ENCODE data around the gene SELENOO.

The SELENOO gene

DNA sequence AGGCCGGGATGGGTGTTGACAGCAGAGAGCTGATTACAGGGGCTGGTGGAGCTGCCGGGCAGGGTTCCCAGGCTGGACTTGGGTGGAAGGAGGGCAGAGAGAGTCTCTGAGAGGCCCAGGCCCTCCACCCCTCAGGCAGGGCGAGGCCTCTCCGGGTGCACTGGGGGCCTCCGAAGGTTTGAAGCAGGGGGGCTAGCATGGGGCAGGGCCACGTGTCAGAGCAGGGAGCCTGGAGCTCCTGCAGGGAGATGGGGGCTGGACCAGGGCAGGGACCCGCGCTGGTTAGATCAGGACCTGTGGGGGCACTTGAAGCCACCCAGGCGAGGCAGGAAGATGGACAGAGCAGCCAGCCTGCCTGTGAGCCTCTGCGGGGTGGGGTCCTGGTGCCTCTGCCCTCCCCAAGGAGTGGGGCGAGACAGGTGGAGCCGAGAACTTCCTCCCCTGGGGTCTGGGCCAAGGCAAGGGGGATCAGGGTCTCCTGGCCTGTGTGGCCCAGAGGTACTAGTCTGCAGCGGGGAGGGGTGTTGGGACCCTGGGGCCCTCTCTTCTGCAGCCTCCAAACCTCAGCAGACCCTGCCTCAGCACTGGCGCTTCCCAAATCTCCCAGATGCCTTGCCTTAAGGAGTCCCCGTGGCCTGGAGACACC is 29.4 kb upstream of the SELENOO start:
- no peaks in the 10 kb centered on the region for H3K79me2 ChIP-seq (ENCODE audit: insufficient read depth, low read length)
- H4K20me1 ChIP-seq (ENCODE audit: insufficient read depth, low read length) = no peaks in the 10 kb centered on the region
- no peak overlapping the region for H3K9ac ChIP-seq (ENCODE audit: low read depth, low read length)
- H3K4me2 ChIP-seq (ENCODE audit: insufficient read depth, low read length) = no peak overlapping the region
- no peak overlapping the region for H3K27ac ChIP-seq (ENCODE audit: low read length)
- ATAC-seq (ENCODE audit: insufficient read depth, low read depth) = no peak
- no peak for DNase-seq
- peaks cover 8% of the 10 kb centered on the region for H3K27me3 ChIP-seq (ENCODE audit: insufficient read depth, low read length, poor library complexity)
- H3K4me1 ChIP-seq (ENCODE audit: insufficient read depth, low read length) = no peaks in the 10 kb centered on the region
- no peaks in the 10 kb centered on the region for H3K36me3 ChIP-seq (ENCODE audit: insufficient read depth, low read length)
- H3K4me3 ChIP-seq (ENCODE audit: low read depth in 1 of 2, low read length in 2 of 2) = no peak overlapping the region
- TF ChIP-seq EZH2 (IDR thresholded peaks at IDR 0.05; ENCODE audit: borderline replicate concordance, low read depth, low read length, severe bottlenecking) = no peak
- TF ChIP-seq, protein P1, sequence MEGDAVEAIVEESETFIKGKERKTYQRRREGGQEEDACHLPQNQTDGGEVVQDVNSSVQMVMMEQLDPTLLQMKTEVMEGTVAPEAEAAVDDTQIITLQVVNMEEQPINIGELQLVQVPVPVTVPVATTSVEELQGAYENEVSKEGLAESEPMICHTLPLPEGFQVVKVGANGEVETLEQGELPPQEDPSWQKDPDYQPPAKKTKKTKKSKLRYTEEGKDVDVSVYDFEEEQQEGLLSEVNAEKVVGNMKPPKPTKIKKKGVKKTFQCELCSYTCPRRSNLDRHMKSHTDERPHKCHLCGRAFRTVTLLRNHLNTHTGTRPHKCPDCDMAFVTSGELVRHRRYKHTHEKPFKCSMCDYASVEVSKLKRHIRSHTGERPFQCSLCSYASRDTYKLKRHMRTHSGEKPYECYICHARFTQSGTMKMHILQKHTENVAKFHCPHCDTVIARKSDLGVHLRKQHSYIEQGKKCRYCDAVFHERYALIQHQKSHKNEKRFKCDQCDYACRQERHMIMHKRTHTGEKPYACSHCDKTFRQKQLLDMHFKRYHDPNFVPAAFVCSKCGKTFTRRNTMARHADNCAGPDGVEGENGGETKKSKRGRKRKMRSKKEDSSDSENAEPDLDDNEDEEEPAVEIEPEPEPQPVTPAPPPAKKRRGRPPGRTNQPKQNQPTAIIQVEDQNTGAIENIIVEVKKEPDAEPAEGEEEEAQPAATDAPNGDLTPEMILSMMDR (IDR thresholded peaks at IDR 0.05; ENCODE audit: borderline replicate concordance, extremely low read depth, low read length, poor library complexity, severe bottlenecking) = no peak
- no peak overlapping the region for H2AFZ ChIP-seq (ENCODE audit: low read depth, low read length)
- H3K9me3 ChIP-seq (ENCODE audit: insufficient read depth, low read length, severe bottlenecking) = no peaks in the 10 kb centered on the region

DNA sequence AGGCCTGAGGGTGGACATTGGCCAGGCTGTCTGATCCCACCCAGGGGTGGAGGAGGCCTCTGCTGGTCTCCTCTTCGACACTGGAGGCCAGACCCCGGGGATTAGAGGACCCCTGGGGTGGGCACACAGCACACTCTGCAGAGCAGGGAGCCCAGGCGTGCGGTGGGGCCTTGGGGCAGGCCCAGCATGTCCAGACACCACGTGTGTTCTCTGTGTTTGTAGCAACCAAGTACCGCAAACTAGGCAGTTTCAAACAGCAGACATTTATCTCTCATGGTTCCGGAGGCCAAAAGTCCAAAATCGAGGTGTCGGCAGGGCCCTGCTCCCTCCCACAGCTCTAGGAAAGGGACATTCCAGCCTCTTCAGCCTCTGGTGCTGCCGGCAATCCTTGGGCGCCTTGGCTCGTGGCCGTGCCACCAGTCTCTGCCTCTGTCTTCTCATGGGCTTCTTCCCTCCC is 28.8 kb upstream of the SELENOO start:
- Histone ChIP-seq H3K9ac (ENCODE audit: low read depth, low read length) (no peak overlapping the region), H4K20me1 (ENCODE audit: insufficient read depth, low read length) (no peaks in the 10 kb centered on the region), H3K4me3 (ENCODE audit: low read depth in 1 of 2, low read length in 2 of 2) (no peak overlapping the region), H3K79me2 (ENCODE audit: insufficient read depth, low read length) (no peaks in the 10 kb centered on the region), H3K27ac (ENCODE audit: low read length) (no peak overlapping the region), H3K36me3 (ENCODE audit: insufficient read depth, low read length) (no peaks in the 10 kb centered on the region), H3K9me3 (ENCODE audit: insufficient read depth, low read length, severe bottlenecking) (no peaks in the 10 kb centered on the region), H3K27me3 (ENCODE audit: insufficient read depth, low read length, poor library complexity) (peaks cover 8% of the 10 kb centered on the region), H3K4me2 (ENCODE audit: insufficient read depth, low read length) (no peak overlapping the region), H3K4me1 (ENCODE audit: insufficient read depth, low read length) (no peaks in the 10 kb centered on the region), H2AFZ (ENCODE audit: low read depth, low read length) (no peak overlapping the region)
- DNase-seq (no peak), ATAC-seq (ENCODE audit: insufficient read depth, low read depth) (no peak)
- TF ChIP-seq EZH2 (IDR thresholded peaks at IDR 0.05; ENCODE audit: borderline replicate concordance, low read depth, low read length, severe bottlenecking) = no peak
- TF ChIP-seq, protein P1 (IDR thresholded peaks at IDR 0.05; ENCODE audit: borderline replicate concordance, extremely low read depth, low read length, poor library complexity, severe bottlenecking) = no peak

DNA sequence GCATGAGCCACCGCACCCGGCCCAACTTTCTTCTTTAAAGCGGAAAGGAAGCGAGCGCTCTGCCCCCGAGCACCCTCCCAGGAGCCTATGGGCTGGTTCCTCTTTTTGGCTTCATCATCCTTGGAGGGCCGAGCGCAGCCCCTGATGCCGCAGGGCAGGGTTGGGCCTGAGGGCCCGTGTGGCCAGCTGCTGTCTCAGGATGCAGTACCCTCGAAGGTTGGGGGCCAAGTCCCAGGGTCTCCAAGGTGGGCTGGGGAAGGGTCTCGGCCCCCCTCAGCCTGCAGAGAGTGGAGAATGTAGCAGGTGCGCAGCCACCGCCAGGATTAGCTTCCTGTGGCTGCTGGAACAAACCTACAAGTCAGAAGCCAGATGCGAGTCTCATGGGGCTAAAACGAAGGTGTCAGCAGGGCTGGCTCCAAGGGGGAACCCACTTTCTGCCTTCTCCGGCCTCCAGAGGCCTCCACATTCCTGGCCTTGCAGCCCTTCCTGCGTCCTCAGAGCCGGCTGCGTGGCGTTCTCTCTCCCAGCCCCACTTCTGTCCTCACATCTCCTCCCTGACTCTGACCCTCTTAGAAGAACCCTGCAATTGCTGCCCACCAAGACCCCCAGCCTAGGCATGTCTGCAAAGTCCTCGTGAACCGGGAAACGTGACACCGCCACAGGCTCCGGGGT is 27.4 kb upstream of the SELENOO start:
- no peaks in the 10 kb centered on the region for H3K79me2 ChIP-seq (ENCODE audit: insufficient read depth, low read length)
- no peaks in the 10 kb centered on the region for H3K9me3 ChIP-seq (ENCODE audit: insufficient read depth, low read length, severe bottlenecking)
- no peak overlapping the region for H3K9ac ChIP-seq (ENCODE audit: low read depth, low read length)
- H3K27me3 ChIP-seq (ENCODE audit: insufficient read depth, low read length, poor library complexity) = peaks cover 8% of the 10 kb centered on the region
- no peaks in the 10 kb centered on the region for H4K20me1 ChIP-seq (ENCODE audit: insufficient read depth, low read length)
- no peaks in the 10 kb centered on the region for H3K4me1 ChIP-seq (ENCODE audit: insufficient read depth, low read length)
- TF ChIP-seq EZH2 (IDR thresholded peaks at IDR 0.05; ENCODE audit: borderline replicate concordance, low read depth, low read length, severe bottlenecking) = no peak
- TF ChIP-seq, protein P1 (IDR thresholded peaks at IDR 0.05; ENCODE audit: borderline replicate concordance, extremely low read depth, low read length, poor library complexity, severe bottlenecking) = no peak
- ATAC-seq (ENCODE audit: insufficient read depth, low read depth) (no peak), DNase-seq (no peak)
- no peak overlapping the region for H3K4me3 ChIP-seq (ENCODE audit: low read depth in 1 of 2, low read length in 2 of 2)
- H3K4me2 ChIP-seq (ENCODE audit: insufficient read depth, low read length) = no peak overlapping the region
- H2AFZ ChIP-seq (ENCODE audit: low read depth, low read length) = no peak overlapping the region
- H3K36me3 ChIP-seq (ENCODE audit: insufficient read depth, low read length) = no peaks in the 10 kb centered on the region
- no peak overlapping the region for H3K27ac ChIP-seq (ENCODE audit: low read length)

Data from DND-41 (cell line).